Nasal cavity respiratory epithelium epithelial cell of viscerocranial mucosa (primary cell): ENCODE results near the gene ITGA8. TPM values are rescaled to one million over a fixed set of nuclear protein-coding genes. Genes with fewer than 3 reads are reported as not detected.

Source experiments
- total RNA-seq: library from RNA; depleted of rRNA; stranded (reverse); fragments of >200 nt; gene quantifications from 2 replicates; pipeline ENCODE4 v1.2.3, GENCODE V29; 2014

The ITGA8 gene
- total RNA-seq: not detected in 2 replicates

GRCh38 chr10:15719899-15720634, at the start of gene ITGA8:
Gene ITGA8, minus strand, starts transcription at chr10:15719922. Its CDS starts 151 bp downstream, at chr10:15719771.

Other genes with a start within 250 kb of the ITGA8 start
- 27.7 and 29.5 TPM in 2 replicates for gene MINDY3, start 140.6 kb upstream of the ITGA8 start, total RNA-seq